ENCODE results near the gene VPS4B. TPM values are rescaled to one million over a fixed set of nuclear protein-coding genes. Genes with fewer than 3 reads are reported as not detected.
A peak's percentile ranks its signal among the peaks of the same experiment; 100 is the strongest.

Gene VPS4B
- total RNA-seq, 4 donors from 2014 or later, result 25.7 to 32.1 (median 29.4) TPM

DNA sequence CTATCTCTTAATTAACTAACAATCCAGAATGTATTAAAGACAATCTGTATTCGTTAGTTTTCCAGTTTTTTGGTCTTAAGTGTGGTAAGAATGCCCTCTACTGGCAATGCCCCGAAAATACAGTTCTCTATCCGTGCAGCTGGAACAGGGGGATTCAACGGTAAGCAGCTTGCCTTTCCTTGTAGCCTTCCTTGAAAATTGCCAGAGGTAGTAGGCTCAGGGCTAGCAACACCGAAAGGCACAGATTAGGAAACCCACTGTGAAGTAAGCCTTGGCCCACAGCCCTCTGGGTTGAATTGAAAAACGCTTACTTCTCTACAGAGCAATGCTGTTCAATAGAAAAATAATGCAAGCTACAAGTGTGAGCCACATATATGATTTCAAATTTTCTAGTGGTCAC, 17.1 kb upstream of the VPS4B start:
- WGBS, result 3% methylated on average over 6 of the region's 6 CpGs
- TF ChIP-seq CTCF (IDR thresholded peaks at IDR 0.05), result peak; percentile 71 to 81 (median 73)
- no peak for TF ChIP-seq POLR2AphosphoS5 (IDR thresholded peaks at IDR 0.05)
- no peak for TF ChIP-seq POLR2A (IDR thresholded peaks at IDR 0.05; ENCODE audit: low read depth)
- TF ChIP-seq EP300 (IDR thresholded peaks at IDR 0.05), result no peak
- no peak for DNase-seq (ENCODE audit: extremely low spot score)
- Histone ChIP-seq H3K36me3 (no peaks in the 10 kb centered on the region), H3K9me3 (no peaks in the 10 kb centered on the region), H3K4me3 (no peak overlapping the region), H3K4me1 (peaks cover 0 to 5% (median 2%) of the 10 kb centered on the region in 4 donors), H3K27me3 (no peaks in the 10 kb centered on the region), H3K27ac (replicated peaks in 1 of 4) (no peak overlapping the region)
- intact Hi-C loops (cut with DNase I), result loop anchor here (10.0 kb wide), 1 partner anchor 315 kb away; no protein-coding TSS in a partner anchor

DNA sequence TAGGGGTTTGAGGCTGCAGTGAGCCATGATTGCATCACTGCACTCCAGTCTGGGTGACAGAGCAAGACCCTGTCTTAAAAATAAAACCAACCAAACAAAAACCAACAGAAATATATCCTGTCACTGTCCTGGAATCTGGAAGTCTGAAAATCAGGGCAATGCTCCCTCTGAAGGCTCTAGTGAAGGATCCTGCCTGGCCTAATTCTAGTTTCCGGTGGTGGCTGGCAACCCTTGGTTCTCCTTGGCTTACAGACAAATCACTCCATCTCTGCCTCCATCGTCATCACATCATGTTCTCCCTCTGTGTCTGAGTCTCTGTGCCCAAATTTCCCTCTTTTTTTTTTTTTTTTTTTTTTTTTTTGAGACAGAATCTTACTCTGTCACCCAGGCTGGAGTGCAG, 15.9 kb upstream of the VPS4B start:
- intact Hi-C loops (cut with DNase I), result loop anchor here (10.0 kb wide), 1 partner anchor 313 kb away; no protein-coding TSS in a partner anchor
- WGBS, result 78% methylated on average over 2 of the region's 2 CpGs
- Histone ChIP-seq H3K27ac (replicated peaks in 1 of 4) (no peak overlapping the region), H3K4me1 (peaks cover 0 to 5% (median 0%) of the 10 kb centered on the region in 4 donors), H3K9me3 (no peaks in the 10 kb centered on the region), H3K4me3 (no peak overlapping the region), H3K36me3 (no peaks in the 10 kb centered on the region), H3K27me3 (no peaks in the 10 kb centered on the region)
- no peak for TF ChIP-seq EP300 (IDR thresholded peaks at IDR 0.05)
- TF ChIP-seq CTCF (IDR thresholded peaks at IDR 0.05), result no peak
- TF ChIP-seq POLR2A (IDR thresholded peaks at IDR 0.05; ENCODE audit: low read depth), result no peak
- no peak for TF ChIP-seq POLR2AphosphoS5 (IDR thresholded peaks at IDR 0.05)
- no peak for DNase-seq (ENCODE audit: extremely low spot score)

DNA sequence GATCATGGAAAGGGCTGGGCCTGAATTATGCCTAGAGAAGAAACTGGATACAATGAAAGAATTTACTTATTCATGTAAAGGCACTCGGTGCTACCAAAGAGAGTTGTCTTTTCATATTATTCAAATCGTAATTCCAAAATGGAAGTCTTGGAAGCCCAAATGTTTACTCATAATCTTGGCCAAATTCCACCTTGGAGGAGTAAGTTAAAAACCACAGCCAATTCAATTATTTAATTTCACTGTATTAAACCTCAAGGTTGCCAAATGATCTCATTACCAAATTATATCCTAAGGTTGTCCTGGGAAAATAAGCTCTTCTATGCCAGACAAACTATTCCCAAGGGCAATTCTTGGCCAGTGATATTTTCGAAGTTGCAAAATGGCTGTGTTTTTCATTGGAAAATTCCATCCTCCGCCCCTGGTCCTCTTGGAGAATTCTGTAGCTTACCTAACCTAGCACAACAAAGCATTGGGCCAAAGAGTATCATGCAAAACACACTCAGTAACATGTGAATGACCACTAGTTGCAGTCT, 11.1 kb upstream of the VPS4B start:
- 44% methylated on average over 4 of the region's 4 CpGs for WGBS
- Histone ChIP-seq H3K36me3 (no peaks in the 10 kb centered on the region), H3K4me1 (no peaks in the 10 kb centered on the region), H3K4me3 (no peak overlapping the region), H3K9me3 (no peaks in the 10 kb centered on the region), H3K27ac (replicated peaks in 1 of 4) (peak overlapping the region in 2 of 4 donors; percentile 9 to 11), H3K27me3 (peaks cover 0 to 7% (median 0%) of the 10 kb centered on the region in 4 donors)
- no peak for DNase-seq (ENCODE audit: extremely low spot score)
- intact Hi-C loops (cut with DNase I), result loop anchor here (10.0 kb wide), 1 partner anchor 309 kb away; no protein-coding TSS in a partner anchor
- TF ChIP-seq POLR2AphosphoS5 (IDR thresholded peaks at IDR 0.05) (peak in 1 of 2 donors; percentile 22), EP300 (IDR thresholded peaks at IDR 0.05) (no peak)

- no peak for DNase-seq (ENCODE audit: extremely low spot score)
- no peaks in the 10 kb centered on the region for H3K36me3 ChIP-seq
- WGBS, result 78% methylated on average over 1 of the region's 1 CpG
- H3K9me3 ChIP-seq, result no peaks in the 10 kb centered on the region
- no peaks in the 10 kb centered on the region for H3K4me1 ChIP-seq
- no peak overlapping the region for H3K27ac ChIP-seq (replicated peaks in 1 of 4)
- peaks cover 0 to 9% (median 0%) of the 10 kb centered on the region in 4 donors for H3K27me3 ChIP-seq
- no peak overlapping the region for H3K4me3 ChIP-seq
- no peak for TF ChIP-seq CTCF (IDR thresholded peaks at IDR 0.05)
- no peak for TF ChIP-seq POLR2A (IDR thresholded peaks at IDR 0.05; ENCODE audit: low read depth)
- TF ChIP-seq POLR2AphosphoS5 (IDR thresholded peaks at IDR 0.05), result no peak
- no peak for TF ChIP-seq EP300 (IDR thresholded peaks at IDR 0.05)
- intact Hi-C loops (cut with DNase I), result loop anchor here (10.0 kb wide), 1 partner anchor 306 kb away; no protein-coding TSS in a partner anchor
These were observed 8.9 kb upstream of the VPS4B start for GRCh38 chr18:63431180-63431579.

DNA sequence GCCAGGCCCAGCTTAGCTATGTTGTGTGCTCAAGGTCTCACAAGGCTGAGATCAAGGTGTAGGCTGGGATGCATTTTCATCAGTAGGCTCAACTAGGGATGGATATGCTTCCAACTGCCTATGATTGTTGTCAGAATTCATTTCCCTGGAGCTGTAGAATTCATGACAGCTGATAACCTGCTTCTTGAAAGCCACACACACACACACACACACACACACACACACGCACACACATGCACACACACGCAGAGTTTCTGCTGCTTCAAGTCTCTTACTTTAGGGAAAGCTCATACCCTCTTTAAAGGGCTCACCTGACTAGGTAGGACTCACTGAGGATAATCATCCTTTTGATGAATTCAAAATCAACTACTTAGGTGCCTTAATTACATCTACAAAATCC, 8.2 kb upstream of the VPS4B start:
- H3K4me3 ChIP-seq, result no peak overlapping the region
- WGBS, result 92% methylated on average over 2 of the region's 2 CpGs
- H3K9me3 ChIP-seq, result no peaks in the 10 kb centered on the region
- peaks cover 0 to 9% (median 0%) of the 10 kb centered on the region in 4 donors for H3K27me3 ChIP-seq
- H3K27ac ChIP-seq (replicated peaks in 1 of 4), result no peak overlapping the region
- no peaks in the 10 kb centered on the region for H3K4me1 ChIP-seq
- DNase-seq (ENCODE audit: extremely low spot score), result no peak
- intact Hi-C loops (cut with DNase I), result loop anchor here (10.0 kb wide), 1 partner anchor 306 kb away; no protein-coding TSS in a partner anchor
- no peaks in the 10 kb centered on the region for H3K36me3 ChIP-seq
- TF ChIP-seq POLR2AphosphoS5 (IDR thresholded peaks at IDR 0.05) (no peak), CTCF (IDR thresholded peaks at IDR 0.05) (no peak), POLR2A (IDR thresholded peaks at IDR 0.05; ENCODE audit: low read depth) (no peak), EP300 (IDR thresholded peaks at IDR 0.05) (no peak)

All from esophagus muscularis mucosa (tissue), 4 donors.